Measurements from ENCODE around the gene LZTR1.

DNA sequence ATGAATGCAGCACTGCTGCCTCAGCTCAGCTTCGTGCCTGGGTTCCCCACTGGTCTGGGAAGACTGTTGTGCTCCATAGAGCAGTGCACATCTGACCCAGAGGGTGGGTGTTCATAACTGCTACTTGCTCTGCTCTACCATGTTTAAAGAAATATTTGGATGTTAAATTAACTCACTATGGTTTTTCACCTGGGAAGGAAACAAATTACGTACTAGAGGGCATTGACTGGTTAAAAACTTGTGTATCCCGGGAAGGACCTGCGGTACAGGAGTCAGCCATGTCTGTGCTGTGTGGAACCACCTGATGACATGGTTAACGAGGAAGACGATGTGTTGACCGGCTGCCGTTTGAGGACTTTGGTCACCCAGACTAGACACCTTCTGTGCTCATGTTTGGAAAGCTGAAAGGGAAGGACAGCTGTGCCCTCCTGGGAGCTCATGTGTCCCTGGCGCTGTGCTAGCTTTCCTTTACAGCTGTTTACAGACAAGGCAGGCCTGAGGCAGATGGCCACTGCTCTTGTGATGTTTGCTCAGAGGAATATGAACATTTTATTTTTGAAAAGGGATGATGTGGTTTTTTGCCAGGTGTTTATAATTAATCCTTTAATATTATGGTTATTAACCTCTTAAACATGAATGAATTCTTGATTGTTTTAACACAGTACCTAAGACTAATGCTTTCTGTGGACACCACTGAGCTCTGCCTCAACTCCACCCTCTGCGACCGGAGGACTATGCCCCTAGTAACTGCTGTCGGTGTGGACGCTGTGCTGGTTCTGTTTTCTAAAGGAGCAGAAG lies 29.4 kb upstream of the LZTR1 start:
- TF ChIP-seq CTCF (IDR thresholded peaks at IDR 0.05) (no peak), SIN3A (IDR thresholded peaks at IDR 0.05; ENCODE audit: borderline replicate concordance, insufficient read depth, low read depth, low read length) (no peak), POLR2AphosphoS5 (IDR thresholded peaks at IDR 0.05; ENCODE audit: low read depth, low read length) (no peak), TCF7L2 (IDR thresholded peaks at IDR 0.05; ENCODE audit: low read depth, low read length) (no peak)

Measured in Panc1 (cell line).